Stimulated activated CD4-positive, alpha-beta T cell treated with anti-CD3 and anti-CD28 coated beads, Interleukin-1b, Interleukin-23, amount 100 ng/mL, for 48 hours (primary cell): ENCODE data around the gene SLF2.

Experiments used
- DNase-seq: peaks from one replicate; pipeline ENCODE4 v3.0.0-alpha.2; 2020

Gene SLF2

GRCh38 chr10:101003639-101004206 lies 91.0 kb downstream of the SLF2 start:
- no peak for DNase-seq

- DNase-seq: no peak
Measured at GRCh38 chr10:101005361-101005760, 92.6 kb downstream of the SLF2 start.

DNA sequence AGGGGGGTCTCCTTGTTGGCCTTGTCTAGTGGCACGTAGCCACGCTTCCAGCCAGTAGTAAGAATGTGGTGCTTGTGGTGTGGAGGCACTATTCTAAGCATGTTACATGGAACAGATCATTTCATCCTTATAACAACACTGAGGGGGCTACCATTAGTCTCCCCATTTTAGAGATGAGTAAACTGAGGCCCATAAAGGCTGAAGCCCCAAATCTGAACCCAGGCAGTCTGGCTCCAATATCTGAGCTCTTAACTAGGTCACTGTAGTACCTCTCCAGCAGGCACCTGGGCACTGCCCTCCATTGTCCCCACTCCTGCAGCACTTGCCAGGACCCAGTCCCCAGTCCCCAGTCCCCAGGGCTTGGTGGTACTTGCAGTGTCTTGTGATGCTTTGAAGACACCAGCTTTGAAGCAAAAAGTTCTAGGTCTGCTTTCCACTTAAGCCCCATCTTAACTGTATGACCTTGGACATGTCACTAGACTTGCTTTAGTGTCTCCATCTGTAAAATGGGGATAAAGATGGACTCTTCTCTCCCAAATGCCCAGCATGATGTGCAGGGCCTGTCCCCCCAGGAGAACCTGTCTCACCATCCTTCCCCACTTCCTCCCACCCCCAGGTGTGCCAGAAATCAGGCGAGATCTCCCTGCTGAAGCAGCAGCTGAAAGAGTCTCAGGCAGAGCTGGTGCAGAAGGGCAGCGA lies 93.3 kb downstream of the SLF2 start:
- DNase-seq: no peak

- no peak for DNase-seq
Measured at GRCh38 chr10:101006593-101007098, 93.9 kb downstream of the SLF2 start.

- DNase-seq: no peak
Measured at GRCh38 chr10:101007099-101007711, 94.4 kb downstream of the SLF2 start.

- DNase-seq: no peak
Measured at GRCh38 chr10:101007915-101008822, 95.4 kb downstream of the SLF2 start.

- no peak for DNase-seq
Measured at GRCh38 chr10:101008823-101009423, 96.2 kb downstream of the SLF2 start.

DNA sequence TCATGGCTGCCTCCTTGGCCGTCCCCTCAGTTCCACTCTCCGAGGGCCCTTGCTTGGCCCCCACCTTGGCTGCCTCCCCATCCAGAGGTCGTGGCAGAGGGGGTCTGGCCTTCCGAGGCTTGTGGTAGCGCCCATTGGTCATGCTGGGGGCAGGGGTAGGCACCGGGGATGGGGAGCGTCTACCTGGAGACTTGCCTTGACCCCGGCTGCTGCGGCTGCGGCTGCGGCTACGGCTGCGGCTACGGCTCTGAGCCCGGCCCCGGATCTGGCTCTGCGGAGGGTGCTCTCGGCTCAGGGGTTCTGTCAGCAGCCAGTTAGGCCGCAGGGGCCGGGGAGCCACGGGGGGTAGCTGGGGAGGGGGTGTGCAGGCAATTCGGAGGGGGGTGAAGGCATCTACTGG lies 97.6 kb downstream of the SLF2 start:
- DNase-seq: no peak

GRCh38 chr10:101011517-101012423 lies 99.0 kb downstream of the SLF2 start:
- no peak for DNase-seq

DNA sequence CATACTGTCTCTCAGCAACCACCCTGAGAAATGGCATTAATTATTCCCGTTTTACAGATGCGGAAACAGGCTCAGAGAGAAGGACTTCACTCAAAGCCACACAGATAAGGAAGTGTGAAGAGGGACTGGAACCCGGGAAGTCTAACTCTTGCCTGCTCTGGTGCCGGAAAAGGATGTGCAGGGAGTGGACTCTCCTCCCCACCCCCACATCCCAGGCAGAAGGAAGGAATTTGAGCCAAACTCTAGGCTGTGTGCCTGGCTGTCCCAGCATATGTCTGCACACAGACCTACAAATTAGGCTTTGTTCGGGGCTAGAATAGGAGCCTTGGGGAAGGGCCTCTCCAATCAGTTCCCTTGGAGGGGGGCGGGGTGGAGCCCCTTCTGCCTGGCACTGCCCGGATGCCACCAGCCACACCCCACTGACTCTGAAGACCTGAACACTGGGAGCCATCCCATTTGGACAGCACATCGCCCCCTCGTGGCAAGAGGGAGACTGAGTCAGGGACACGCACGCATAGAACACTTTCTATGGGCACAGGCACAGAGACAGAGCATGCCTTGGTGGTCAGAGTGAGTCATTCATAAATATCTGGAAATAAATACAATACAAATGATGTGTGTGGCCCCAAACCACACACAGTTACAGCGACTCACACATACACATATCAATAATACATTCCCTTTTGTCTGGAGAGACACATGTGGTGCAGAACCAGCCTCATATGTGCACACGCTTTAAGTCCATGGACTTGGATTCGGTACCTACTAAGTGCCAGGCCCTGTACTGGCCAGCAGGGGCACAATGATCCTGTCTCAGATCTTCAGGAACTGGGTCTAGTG lies 100.0 kb downstream of the SLF2 start:
- peak; percentile 82 for DNase-seq

DNA sequence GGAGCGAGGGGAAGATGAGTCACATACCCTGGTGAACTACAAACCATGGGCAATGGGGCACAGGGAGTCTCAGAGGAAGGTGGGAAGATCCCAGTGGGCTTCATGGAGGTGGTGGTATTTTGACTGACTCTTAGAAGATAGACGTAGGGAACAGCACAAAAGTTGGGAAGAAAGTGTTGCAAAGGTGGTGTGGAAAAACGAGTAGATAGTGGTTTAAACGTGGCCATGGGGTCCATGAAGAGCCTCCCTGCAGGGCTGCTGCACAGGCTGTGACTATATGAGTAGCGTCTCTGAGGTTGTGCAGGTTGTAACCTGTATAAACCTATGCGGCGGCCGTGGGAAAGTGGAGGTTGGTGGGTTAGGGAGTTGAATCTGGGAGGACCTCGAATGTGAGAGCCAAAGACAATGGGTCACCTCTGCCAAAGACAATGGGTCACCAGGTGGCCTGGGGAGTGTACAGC lies 100.6 kb downstream of the SLF2 start:
- DNase-seq: no peak

DNA sequence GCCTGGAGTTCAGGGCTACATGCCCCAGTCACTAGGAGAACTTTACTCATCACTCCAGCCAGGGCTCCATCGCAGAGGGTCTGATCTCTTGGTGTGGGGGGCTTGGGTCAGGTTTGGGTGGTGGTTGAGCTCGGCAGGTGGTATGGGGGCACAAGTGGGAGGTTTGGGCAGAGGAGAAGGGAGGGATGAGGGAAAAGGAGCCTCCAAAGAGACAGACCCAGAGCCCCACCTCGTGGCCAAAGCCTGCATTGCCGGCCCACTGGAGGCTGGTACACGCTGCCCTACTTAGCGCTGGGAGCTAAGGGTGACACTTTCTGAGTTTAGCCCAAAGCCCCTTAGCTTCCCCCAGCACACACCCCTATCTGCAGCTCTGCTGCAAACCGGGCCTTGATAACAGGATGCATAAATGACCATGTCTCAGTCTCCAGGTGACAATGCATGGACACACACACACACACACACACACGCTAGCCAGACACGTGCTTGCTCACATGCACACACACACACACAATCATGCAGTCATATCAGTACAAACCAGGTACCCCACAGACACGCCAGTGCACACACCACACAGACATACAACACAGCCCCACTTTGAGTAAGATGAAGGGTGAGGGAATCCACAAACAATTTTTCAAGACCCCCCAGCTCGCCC lies 101.6 kb downstream of the SLF2 start:
- peak; percentile 72 for DNase-seq
